Lower leg skin (tissue), 4 donors: Measurements from ENCODE around the gene GPRC5A. TPM values are rescaled to one million over a fixed set of nuclear protein-coding genes. Genes with fewer than 3 reads are reported as not detected.

Experiments
- DNase-seq, 2 donors: peaks; one replicate each; pipeline ENCODE4 v3.0.0-alpha.2; 2019; ENCODE audit warnings: low spot score in 2 of 2
- H3K4me3 ChIP-seq: fragments of 200-600 bp; sonication (generic); 2 replicates; pipeline ENCODE4 v1.5.1; 2017; ENCODE audit warnings: mild to moderate bottlenecking, low read depth; ENCODE audit not compliant: poor library complexity, severe bottlenecking
- POLR2A ChIP-seq, 2 donors: fragments of 450-650 bp; IDR thresholded peaks; one replicate each; pipeline ENCODE4 v1.6.1; 2016 to 2017; ENCODE audit warnings: antibody characterized with exemption in 2 of 2, mild to moderate bottlenecking in 1 of 2, moderate library complexity in 1 of 2
- WGBS, 2 donors: methylation state at CpG; one replicate each; pipeline ENCODE4 v1.1.5; 2018; 5-methylcytosine and 5-hydroxymethylcytosine counted together
- intact Hi-C: fragments of 100-400 bp; cut with DNase I; formaldehyde crosslinking; loops from one replicate; pipeline ENCODE4 v1.15.0; 2023; ENCODE audit warnings: low total_unique reads
- total RNA-seq, 4 donors: library from RNA; depleted of rRNA; stranded (reverse); fragments of >200 nt; gene quantifications; one replicate each; pipeline ENCODE4 v1.1.0, GENCODE V29; 2016
- TF ChIP-seq, protein P1 (sequence below), 3 donors: fragments of 450-650 bp; IDR thresholded peaks; one replicate each; pipeline ENCODE4 v1.5.1; 2016; ENCODE audit warnings: antibody characterized with exemption in 3 of 3, mild to moderate bottlenecking in 3 of 3, moderate library complexity in 2 of 3

The GPRC5A gene
- total RNA-seq, 4 donors from 2014 or later = 2.1 to 9.4 (median 5.3) TPM

DNA sequence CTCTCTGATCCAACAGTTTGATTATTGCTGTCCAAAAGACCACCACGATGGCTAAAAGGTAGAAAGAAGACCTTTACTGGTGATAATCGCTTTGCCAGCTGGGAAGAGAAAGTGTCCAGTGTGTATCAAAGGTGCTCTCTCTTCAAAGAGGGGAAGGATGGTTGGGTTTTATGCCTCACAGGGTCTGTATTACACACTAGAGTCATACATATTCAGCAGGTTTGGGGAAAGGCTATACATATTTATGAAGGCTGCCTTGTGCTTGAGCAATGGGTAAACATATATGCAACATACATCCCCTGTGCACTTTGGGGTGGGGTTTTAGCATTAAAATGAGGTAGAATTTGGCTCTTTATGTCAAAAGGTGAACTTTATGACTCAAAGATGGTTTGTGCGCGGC lies 42.4 kb downstream of the GPRC5A start:
- WGBS, 2 donors = 87 to 92% methylated on average over 4 of the region's 4 CpGs
- intact Hi-C loops = no loop called here
- H3K4me3 ChIP-seq = no peak overlapping the region
- DNase-seq = peak in 1 of 2 donors; percentile 5
- no peak for TF ChIP-seq POLR2A (IDR thresholded peaks at IDR 0.05)
- TF ChIP-seq, protein P1, sequence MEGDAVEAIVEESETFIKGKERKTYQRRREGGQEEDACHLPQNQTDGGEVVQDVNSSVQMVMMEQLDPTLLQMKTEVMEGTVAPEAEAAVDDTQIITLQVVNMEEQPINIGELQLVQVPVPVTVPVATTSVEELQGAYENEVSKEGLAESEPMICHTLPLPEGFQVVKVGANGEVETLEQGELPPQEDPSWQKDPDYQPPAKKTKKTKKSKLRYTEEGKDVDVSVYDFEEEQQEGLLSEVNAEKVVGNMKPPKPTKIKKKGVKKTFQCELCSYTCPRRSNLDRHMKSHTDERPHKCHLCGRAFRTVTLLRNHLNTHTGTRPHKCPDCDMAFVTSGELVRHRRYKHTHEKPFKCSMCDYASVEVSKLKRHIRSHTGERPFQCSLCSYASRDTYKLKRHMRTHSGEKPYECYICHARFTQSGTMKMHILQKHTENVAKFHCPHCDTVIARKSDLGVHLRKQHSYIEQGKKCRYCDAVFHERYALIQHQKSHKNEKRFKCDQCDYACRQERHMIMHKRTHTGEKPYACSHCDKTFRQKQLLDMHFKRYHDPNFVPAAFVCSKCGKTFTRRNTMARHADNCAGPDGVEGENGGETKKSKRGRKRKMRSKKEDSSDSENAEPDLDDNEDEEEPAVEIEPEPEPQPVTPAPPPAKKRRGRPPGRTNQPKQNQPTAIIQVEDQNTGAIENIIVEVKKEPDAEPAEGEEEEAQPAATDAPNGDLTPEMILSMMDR (IDR thresholded peaks at IDR 0.05) = no peak

GRCh38 chr12:12934556-12934955 lies 43.2 kb downstream of the GPRC5A start:
- no peak for TF ChIP-seq POLR2A (IDR thresholded peaks at IDR 0.05)
- TF ChIP-seq, protein P1 (IDR thresholded peaks at IDR 0.05) = no peak
- H3K4me3 ChIP-seq = no peak overlapping the region
- peak in 1 of 2 donors; percentile 76 for DNase-seq
- WGBS, 2 donors = 61 to 70% methylated on average over 8 of the region's 8 CpGs
- intact Hi-C loops = no loop called here

- no peak overlapping the region for H3K4me3 ChIP-seq
- 93 to 95% methylated on average over 11 of the region's 11 CpGs for WGBS, 2 donors
- intact Hi-C loops = no loop called here
- TF ChIP-seq, protein P1 (IDR thresholded peaks at IDR 0.05) = no peak
- TF ChIP-seq POLR2A (IDR thresholded peaks at IDR 0.05) = no peak
- DNase-seq = peak in 1 of 2 donors; percentile 62
Observed at GRCh38 chr12:12936983-12937491, 45.7 kb downstream of the GPRC5A start.

DNA sequence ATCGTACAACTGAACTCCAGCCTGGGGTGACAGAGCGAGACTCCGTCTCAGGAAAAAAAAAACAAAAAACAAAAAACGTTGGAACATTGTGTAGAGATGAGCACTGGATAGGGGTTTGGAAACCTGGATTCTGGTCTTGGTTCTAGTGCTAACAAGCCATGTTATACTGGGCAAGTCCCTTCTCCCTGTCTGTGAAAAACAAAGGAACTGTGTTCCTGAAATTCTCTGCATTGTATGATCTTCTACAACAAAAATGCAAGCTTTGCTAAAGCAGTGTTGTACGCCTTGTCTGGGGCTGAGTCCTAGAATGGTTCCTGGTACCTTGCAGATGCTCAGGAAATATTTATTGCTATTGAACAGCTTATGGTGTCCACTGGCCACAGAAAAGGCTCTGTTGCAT lies 47.2 kb downstream of the GPRC5A start:
- TF ChIP-seq, protein P1 (IDR thresholded peaks at IDR 0.05) = no peak
- no peak for TF ChIP-seq POLR2A (IDR thresholded peaks at IDR 0.05)
- DNase-seq = no peak
- intact Hi-C loops = no loop called here
- 85 to 88% methylated on average over 5 of the region's 5 CpGs for WGBS, 2 donors
- H3K4me3 ChIP-seq = no peak overlapping the region

- no peak for DNase-seq
- H3K4me3 ChIP-seq = no peak overlapping the region
- TF ChIP-seq, protein P1 (IDR thresholded peaks at IDR 0.05) = no peak
- no peak for TF ChIP-seq POLR2A (IDR thresholded peaks at IDR 0.05)
- intact Hi-C loops = no loop called here
- 75 to 79% methylated on average over 1 of the region's 1 CpG for WGBS, 2 donors
Observed at GRCh38 chr12:12939888-12940287, 48.5 kb downstream of the GPRC5A start.
